ENCODE data around the gene NRG3. TPM values are rescaled to one million over a fixed set of nuclear protein-coding genes. Genes with fewer than 3 reads are reported as not detected.

NRG3 gene
- total and polyA plus RNA-seq, 2 of the 8 experiments (the other 6 are each of a cell fraction or from before 2014, with no cell fraction given), result 4.2 to 5.0 TPM

- TF ChIP-seq CEBPB (IDR thresholded peaks at IDR 0.05; ENCODE audit: low read depth, low read length) (no peak), CHD1 (IDR thresholded peaks at IDR 0.05; ENCODE audit: low read depth, low read length) (no peak), HDAC2 (IDR thresholded peaks at IDR 0.05; ENCODE audit: borderline replicate concordance in 1 of 2, low read depth in 2 of 2, low read length in 2 of 2) (no peak)
Measured at GRCh38 chr10:82161264-82161663, 286.3 kb downstream of the NRG3 start (continued).
